GM12892 (cell line): ENCODE data around the gene SLC2A2.

Experiments used
- POLR2A ChIP-seq: IDR thresholded peaks from 2 replicates; pipeline ENCODE4 v1.6.1; 2011; ENCODE audit warnings: low read depth, low read length, control low read depth
- POLR2AphosphoS5 ChIP-seq: IDR thresholded peaks from 2 replicates; pipeline ENCODE4 v1.6.1; 2011; ENCODE audit warnings: low read depth, low read length, control low read depth

- no peak for TF ChIP-seq POLR2AphosphoS5
- no peak for TF ChIP-seq POLR2A
These were observed 26.2 kb downstream of the SLC2A2 start for GRCh38 chr3:171000281-171000680.
